Epithelial cell of esophagus (primary cell): ENCODE measurements around the gene SORCS2.

Experiments
- DNase-seq: peaks from one replicate; pipeline ENCODE4 v3.0.0; 2010; ENCODE audit warnings: low read depth
- H3K4me3 ChIP-seq: 2 replicates; pipeline ENCODE4 v1.5.1; 2011; ENCODE audit warnings: mild to moderate bottlenecking, low read length, control low read depth
- TF ChIP-seq, protein P1 (sequence below): IDR thresholded peaks from 2 replicates; pipeline ENCODE4 v1.5.1; 2011; ENCODE audit warnings: low read depth, mild to moderate bottlenecking, low read length, control low read depth, inconsistent platforms; ENCODE audit not compliant: insufficient read depth; ENCODE audit errors: missing control alignments

The SORCS2 gene

GRCh38 chr4:7778510-7779431 lies 586.4 kb downstream of the SORCS2 start:
- H3K4me3 ChIP-seq = no peak overlapping the region
- DNase-seq = no peak
- TF ChIP-seq, protein P1, sequence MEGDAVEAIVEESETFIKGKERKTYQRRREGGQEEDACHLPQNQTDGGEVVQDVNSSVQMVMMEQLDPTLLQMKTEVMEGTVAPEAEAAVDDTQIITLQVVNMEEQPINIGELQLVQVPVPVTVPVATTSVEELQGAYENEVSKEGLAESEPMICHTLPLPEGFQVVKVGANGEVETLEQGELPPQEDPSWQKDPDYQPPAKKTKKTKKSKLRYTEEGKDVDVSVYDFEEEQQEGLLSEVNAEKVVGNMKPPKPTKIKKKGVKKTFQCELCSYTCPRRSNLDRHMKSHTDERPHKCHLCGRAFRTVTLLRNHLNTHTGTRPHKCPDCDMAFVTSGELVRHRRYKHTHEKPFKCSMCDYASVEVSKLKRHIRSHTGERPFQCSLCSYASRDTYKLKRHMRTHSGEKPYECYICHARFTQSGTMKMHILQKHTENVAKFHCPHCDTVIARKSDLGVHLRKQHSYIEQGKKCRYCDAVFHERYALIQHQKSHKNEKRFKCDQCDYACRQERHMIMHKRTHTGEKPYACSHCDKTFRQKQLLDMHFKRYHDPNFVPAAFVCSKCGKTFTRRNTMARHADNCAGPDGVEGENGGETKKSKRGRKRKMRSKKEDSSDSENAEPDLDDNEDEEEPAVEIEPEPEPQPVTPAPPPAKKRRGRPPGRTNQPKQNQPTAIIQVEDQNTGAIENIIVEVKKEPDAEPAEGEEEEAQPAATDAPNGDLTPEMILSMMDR = no peak

- H3K4me3 ChIP-seq = no peak overlapping the region
- no peak for DNase-seq
- TF ChIP-seq, protein P1 = no peak
These were observed 587.1 kb downstream of the SORCS2 start for GRCh38 chr4:7779432-7779768.

DNA sequence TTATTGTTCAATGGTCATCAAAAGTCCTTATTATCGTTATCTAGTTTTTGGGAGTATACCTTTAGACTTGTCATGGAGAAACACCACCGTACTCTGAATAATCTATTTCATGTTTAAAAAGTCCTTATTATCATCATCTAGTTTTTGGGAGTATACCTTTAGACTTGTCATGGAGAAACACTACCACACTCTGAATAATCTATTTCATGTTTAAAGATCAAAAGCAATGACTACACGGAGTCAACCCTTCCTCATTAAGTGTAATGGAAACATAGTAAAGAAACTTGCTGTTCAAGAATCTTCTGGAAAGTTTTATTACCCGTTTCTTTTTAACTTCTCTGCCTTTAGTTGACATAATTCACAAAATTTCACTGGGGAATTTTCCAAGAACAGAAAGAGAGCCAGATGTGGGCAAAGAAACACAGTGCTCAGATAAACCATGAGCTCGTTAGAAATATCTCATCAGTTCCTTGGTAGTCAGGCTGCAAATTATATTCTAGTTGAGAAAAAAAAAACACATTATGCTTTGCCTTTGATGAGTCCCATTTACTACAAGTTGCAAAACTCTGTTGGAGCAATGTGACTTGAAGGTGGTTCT lies 588.5 kb downstream of the SORCS2 start:
- H3K4me3 ChIP-seq = no peak overlapping the region
- TF ChIP-seq, protein P1 = no peak
- no peak for DNase-seq

- no peak overlapping the region for H3K4me3 ChIP-seq
- TF ChIP-seq, protein P1 = no peak
- peak; percentile 38 for DNase-seq
These were observed 589.0 kb downstream of the SORCS2 start for GRCh38 chr4:7781366-7781765.

- no peak overlapping the region for H3K4me3 ChIP-seq
- TF ChIP-seq, protein P1 = no peak
These were observed 589.7 kb downstream of the SORCS2 start for GRCh38 chr4:7781993-7782392.

DNA sequence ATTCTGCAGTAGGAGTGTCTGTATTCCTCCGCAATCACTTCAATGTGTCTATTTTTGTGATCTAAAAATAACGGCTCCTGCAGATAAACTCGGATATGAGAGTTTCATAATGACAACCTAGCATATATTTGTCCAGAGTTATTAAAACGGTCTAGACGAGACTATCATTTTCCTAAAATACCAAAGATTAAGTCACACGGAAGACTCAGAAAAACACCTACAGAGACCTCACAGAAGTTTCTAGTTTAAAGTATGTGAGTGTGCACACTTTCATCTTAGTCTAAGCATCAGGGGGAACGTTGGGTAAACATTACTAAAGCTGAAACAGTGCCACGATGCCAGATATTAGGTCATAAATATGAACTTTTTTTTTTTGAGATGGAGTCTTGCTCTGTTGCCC lies 590.4 kb downstream of the SORCS2 start:
- DNase-seq = no peak
- no peak overlapping the region for H3K4me3 ChIP-seq
- TF ChIP-seq, protein P1 = no peak

More at GRCh38 chr4:7781993-7782392, 589.7 kb downstream of the SORCS2 start:
- DNase-seq = no peak
